MM.1S (cell line): Measurements from ENCODE around the gene SLCO3A1.

ENCODE experiments used
- DNase-seq: peaks from one replicate; pipeline ENCODE4 v3.0.0-alpha.2; 2015
- H2AFZ ChIP-seq: fragments of 300-600 bp; sonication (generic); 2 replicates; pipeline ENCODE4 v1.6.0; 2016; ENCODE audit warnings: antibody characterized with exemption, low read length
- H3F3A ChIP-seq: fragments of 300-600 bp; sonication (generic); 2 replicates; pipeline ENCODE4 v1.6.1; 2016; ENCODE audit warnings: mild to moderate bottlenecking, antibody characterized with exemption, low read length, moderate library complexity, mixed read lengths; ENCODE audit not compliant: insufficient read depth
- H3K27ac ChIP-seq: fragments of 300-600 bp; sonication (generic); 2 replicates; pipeline ENCODE4 v1.5.1; 2016; ENCODE audit warnings: mild to moderate bottlenecking, low read length
- H3K27me3 ChIP-seq: fragments of 300-600 bp; sonication (generic); replicated peaks from 2 replicates; pipeline ENCODE4 v1.6.0; 2016; ENCODE audit warnings: low read length; ENCODE audit not compliant: insufficient read depth
- H3K36me3 ChIP-seq: fragments of 300-600 bp; sonication (generic); replicated peaks from 2 replicates; pipeline ENCODE4 v1.6.1; 2016; ENCODE audit warnings: mild to moderate bottlenecking, low read length, mixed read lengths; ENCODE audit not compliant: insufficient read depth
- H3K4me1 ChIP-seq: fragments of 300-600 bp; sonication (generic); 2 replicates; pipeline ENCODE4 v1.6.1; 2016; ENCODE audit warnings: low read length, mixed read lengths
- H3K4me2 ChIP-seq: fragments of 300-600 bp; sonication (generic); 2 replicates; pipeline ENCODE4 v1.6.0; 2016; ENCODE audit warnings: low read depth, low read length
- H3K4me3 ChIP-seq: fragments of 300-600 bp; sonication (generic); 2 replicates; pipeline ENCODE4 v1.5.1; 2016; ENCODE audit warnings: low read length, mixed read lengths
- H3K79me2 ChIP-seq: fragments of 300-600 bp; sonication (generic); 2 replicates; pipeline ENCODE4 v1.6.1; 2016; ENCODE audit warnings: mixed run types, low read length, mixed read lengths
- H3K9ac ChIP-seq: fragments of 300-600 bp; sonication (generic); 2 replicates; pipeline ENCODE4 v1.6.1; 2016; ENCODE audit warnings: low read length, mixed read lengths
- H3K9me2 ChIP-seq: fragments of 300-600 bp; sonication (generic); replicated peaks from 2 replicates; pipeline ENCODE4 v1.6.1; 2016; ENCODE audit warnings: mild to moderate bottlenecking, low read length, mixed read lengths; ENCODE audit not compliant: insufficient read depth
- H3K9me3 ChIP-seq: fragments of 300-600 bp; sonication (generic); replicated peaks from 2 replicates; pipeline ENCODE4 v1.6.1; 2016; ENCODE audit warnings: mild to moderate bottlenecking, low read length, mixed read lengths; ENCODE audit not compliant: insufficient read depth
- H4K20me1 ChIP-seq: fragments of 300-600 bp; sonication (generic); 2 replicates; pipeline ENCODE4 v1.6.1; 2016; ENCODE audit warnings: mild to moderate bottlenecking, low read length, moderate library complexity, mixed read lengths; ENCODE audit not compliant: insufficient read depth
- CTCF ChIP-seq: fragments of 300-600 bp; sonication (generic); IDR thresholded peaks from 2 replicates; pipeline ENCODE4 v1.5.1; 2016; ENCODE audit warnings: antibody characterized with exemption, low read length, mixed read lengths
- EZH2 ChIP-seq: fragments of 300-600 bp; sonication (generic); optimal IDR thresholded peaks from 2 replicates; pipeline ENCODE3; 2017; ENCODE audit warnings: low read depth, mild to moderate bottlenecking, antibody characterized with exemption, low read length, mixed read lengths
- EZH2phosphoT487 ChIP-seq: fragments of 300-600 bp; sonication (generic); IDR thresholded peaks from 2 replicates; pipeline ENCODE4 v1.6.1; 2018; ENCODE audit warnings: antibody characterized with exemption, low read length

The SLCO3A1 gene

GRCh38 chr15:92100751-92101150, 247.2 kb downstream of the SLCO3A1 start:
- H3K9me2 ChIP-seq, result no peaks in the 10 kb centered on the region
- no peak overlapping the region for H2AFZ ChIP-seq
- peaks cover 19% of the 10 kb centered on the region for H3F3A ChIP-seq
- H3K36me3 ChIP-seq, result no peaks in the 10 kb centered on the region
- DNase-seq, result no peak
- H3K79me2 ChIP-seq, result no peaks in the 10 kb centered on the region
- peak overlapping the region; percentile 89; the same call in 1 of the 2 replicates for H3K27ac ChIP-seq
- no peaks in the 10 kb centered on the region for H3K9me3 ChIP-seq
- no peak overlapping the region for H3K4me2 ChIP-seq
- no peak overlapping the region for H3K4me3 ChIP-seq
- TF ChIP-seq CTCF (no peak), EZH2 (no peak), EZH2phosphoT487 (no peak)
- no peaks in the 10 kb centered on the region for H3K27me3 ChIP-seq
- H3K4me1 ChIP-seq, result peaks cover 46% of the 10 kb centered on the region
- no peaks in the 10 kb centered on the region for H4K20me1 ChIP-seq
- H3K9ac ChIP-seq, result no peak overlapping the region

- Histone ChIP-seq H3K79me2 (no peaks in the 10 kb centered on the region), H3F3A (peaks cover 19% of the 10 kb centered on the region), H3K9me2 (no peaks in the 10 kb centered on the region), H3K4me3 (peak overlapping the region; percentile 25), H2AFZ (peak overlapping the region; percentile 17; the same call in 1 of the 2 replicates), H3K4me1 (peaks cover 38% of the 10 kb centered on the region), H4K20me1 (no peaks in the 10 kb centered on the region), H3K9me3 (no peaks in the 10 kb centered on the region), H3K27ac (peak overlapping the region; percentile 89), H3K9ac (peak overlapping the region; percentile 58), H3K4me2 (peak overlapping the region; percentile 79), H3K36me3 (no peaks in the 10 kb centered on the region), H3K27me3 (no peaks in the 10 kb centered on the region)
- DNase-seq, result peak; percentile 34
- no peak for TF ChIP-seq CTCF
- TF ChIP-seq EZH2, result no peak
These were observed 248.3 kb downstream of the SLCO3A1 start for GRCh38 chr15:92101708-92102394.

GRCh38 chr15:92102395-92102755, 248.9 kb downstream of the SLCO3A1 start:
- peaks cover 19% of the 10 kb centered on the region for H3F3A ChIP-seq
- no peaks in the 10 kb centered on the region for H3K27me3 ChIP-seq
- peaks cover 36% of the 10 kb centered on the region for H3K4me1 ChIP-seq
- no peak overlapping the region for H2AFZ ChIP-seq
- H3K27ac ChIP-seq, result peak overlapping the region; percentile 89; the same call in 1 of the 2 replicates
- DNase-seq, result no peak
- H3K9me2 ChIP-seq, result no peaks in the 10 kb centered on the region
- H3K36me3 ChIP-seq, result no peaks in the 10 kb centered on the region
- H4K20me1 ChIP-seq, result no peaks in the 10 kb centered on the region
- H3K9me3 ChIP-seq, result no peaks in the 10 kb centered on the region
- TF ChIP-seq EZH2phosphoT487 (no peak), EZH2 (no peak), CTCF (no peak)
- no peak overlapping the region for H3K9ac ChIP-seq
- no peaks in the 10 kb centered on the region for H3K79me2 ChIP-seq
- no peak overlapping the region for H3K4me3 ChIP-seq
- peak overlapping the region; percentile 79; the same call in 1 of the 2 replicates for H3K4me2 ChIP-seq
